Measurements from ENCODE around the gene HIBADH.

DNA sequence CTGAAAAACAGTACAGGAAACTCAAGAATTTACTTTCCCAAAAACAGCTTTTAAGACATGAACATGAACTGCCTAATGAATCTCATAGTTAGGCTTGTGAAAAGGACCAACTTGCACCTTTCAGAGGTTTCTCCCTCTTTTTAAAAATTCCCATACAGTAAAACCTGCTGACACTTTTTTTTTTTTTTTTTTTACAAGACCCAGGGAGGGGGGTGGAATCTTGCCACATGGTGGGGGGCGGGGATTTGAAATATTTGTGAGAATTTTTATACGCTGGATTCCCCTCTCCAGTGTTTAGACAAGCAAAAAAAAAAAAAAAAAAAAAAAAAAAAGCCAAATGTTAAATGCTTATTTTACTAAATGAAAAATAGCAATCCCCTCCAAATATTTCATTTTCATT, 57.4 kb downstream of the HIBADH start:
- TF ChIP-seq RARB (CRISPR knock-in tag; IDR thresholded peaks at IDR 0.05): no peak
- TF ChIP-seq, protein P1, sequence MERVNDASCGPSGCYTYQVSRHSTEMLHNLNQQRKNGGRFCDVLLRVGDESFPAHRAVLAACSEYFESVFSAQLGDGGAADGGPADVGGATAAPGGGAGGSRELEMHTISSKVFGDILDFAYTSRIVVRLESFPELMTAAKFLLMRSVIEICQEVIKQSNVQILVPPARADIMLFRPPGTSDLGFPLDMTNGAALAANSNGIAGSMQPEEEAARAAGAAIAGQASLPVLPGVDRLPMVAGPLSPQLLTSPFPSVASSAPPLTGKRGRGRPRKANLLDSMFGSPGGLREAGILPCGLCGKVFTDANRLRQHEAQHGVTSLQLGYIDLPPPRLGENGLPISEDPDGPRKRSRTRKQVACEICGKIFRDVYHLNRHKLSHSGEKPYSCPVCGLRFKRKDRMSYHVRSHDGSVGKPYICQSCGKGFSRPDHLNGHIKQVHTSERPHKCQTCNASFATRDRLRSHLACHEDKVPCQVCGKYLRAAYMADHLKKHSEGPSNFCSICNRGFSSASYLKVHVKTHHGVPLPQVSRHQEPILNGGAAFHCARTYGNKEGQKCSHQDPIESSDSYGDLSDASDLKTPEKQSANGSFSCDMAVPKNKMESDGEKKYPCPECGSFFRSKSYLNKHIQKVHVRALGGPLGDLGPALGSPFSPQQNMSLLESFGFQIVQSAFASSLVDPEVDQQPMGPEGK (CRISPR knock-in tag; IDR thresholded peaks at IDR 0.05; ENCODE audit: borderline replicate concordance): no peak
- no peak for TF ChIP-seq ZNF565 (CRISPR knock-in tag; conservative IDR thresholded peaks at IDR 0.05; ENCODE audit: low read depth)
- TF ChIP-seq SNAI2 (CRISPR knock-in tag; IDR thresholded peaks at IDR 0.05): no peak
- TF ChIP-seq ZNF8 (CRISPR knock-in tag; IDR thresholded peaks at IDR 0.05): no peak
- TF ChIP-seq ESRRG (CRISPR knock-in tag; IDR thresholded peaks at IDR 0.05): no peak
- TF ChIP-seq, protein P2, sequence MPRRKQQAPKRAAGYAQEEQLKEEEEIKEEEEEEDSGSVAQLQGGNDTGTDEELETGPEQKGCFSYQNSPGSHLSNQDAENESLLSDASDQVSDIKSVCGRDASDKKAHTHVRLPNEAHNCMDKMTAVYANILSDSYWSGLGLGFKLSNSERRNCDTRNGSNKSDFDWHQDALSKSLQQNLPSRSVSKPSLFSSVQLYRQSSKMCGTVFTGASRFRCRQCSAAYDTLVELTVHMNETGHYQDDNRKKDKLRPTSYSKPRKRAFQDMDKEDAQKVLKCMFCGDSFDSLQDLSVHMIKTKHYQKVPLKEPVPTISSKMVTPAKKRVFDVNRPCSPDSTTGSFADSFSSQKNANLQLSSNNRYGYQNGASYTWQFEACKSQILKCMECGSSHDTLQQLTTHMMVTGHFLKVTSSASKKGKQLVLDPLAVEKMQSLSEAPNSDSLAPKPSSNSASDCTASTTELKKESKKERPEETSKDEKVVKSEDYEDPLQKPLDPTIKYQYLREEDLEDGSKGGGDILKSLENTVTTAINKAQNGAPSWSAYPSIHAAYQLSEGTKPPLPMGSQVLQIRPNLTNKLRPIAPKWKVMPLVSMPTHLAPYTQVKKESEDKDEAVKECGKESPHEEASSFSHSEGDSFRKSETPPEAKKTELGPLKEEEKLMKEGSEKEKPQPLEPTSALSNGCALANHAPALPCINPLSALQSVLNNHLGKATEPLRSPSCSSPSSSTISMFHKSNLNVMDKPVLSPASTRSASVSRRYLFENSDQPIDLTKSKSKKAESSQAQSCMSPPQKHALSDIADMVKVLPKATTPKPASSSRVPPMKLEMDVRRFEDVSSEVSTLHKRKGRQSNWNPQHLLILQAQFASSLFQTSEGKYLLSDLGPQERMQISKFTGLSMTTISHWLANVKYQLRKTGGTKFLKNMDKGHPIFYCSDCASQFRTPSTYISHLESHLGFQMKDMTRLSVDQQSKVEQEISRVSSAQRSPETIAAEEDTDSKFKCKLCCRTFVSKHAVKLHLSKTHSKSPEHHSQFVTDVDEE (CRISPR knock-in tag; IDR thresholded peaks at IDR 0.05): no peak
- TF ChIP-seq, protein P3, sequence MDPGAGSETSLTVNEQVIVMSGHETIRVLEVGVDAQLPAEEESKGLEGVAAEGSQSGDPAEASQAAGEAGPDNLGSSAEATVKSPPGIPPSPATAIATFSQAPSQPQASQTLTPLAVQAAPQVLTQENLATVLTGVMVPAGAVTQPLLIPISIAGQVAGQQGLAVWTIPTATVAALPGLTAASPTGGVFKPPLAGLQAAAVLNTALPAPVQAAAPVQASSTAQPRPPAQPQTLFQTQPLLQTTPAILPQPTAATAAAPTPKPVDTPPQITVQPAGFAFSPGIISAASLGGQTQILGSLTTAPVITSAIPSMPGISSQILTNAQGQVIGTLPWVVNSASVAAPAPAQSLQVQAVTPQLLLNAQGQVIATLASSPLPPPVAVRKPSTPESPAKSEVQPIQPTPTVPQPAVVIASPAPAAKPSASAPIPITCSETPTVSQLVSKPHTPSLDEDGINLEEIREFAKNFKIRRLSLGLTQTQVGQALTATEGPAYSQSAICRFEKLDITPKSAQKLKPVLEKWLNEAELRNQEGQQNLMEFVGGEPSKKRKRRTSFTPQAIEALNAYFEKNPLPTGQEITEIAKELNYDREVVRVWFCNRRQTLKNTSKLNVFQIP (CRISPR knock-in tag; IDR thresholded peaks at IDR 0.05; ENCODE audit: borderline replicate concordance, low read depth): no peak
- no peak for TF ChIP-seq ZFP30 (CRISPR knock-in tag; IDR thresholded peaks at IDR 0.05)
- TF ChIP-seq ARNTL (CRISPR knock-in tag; IDR thresholded peaks at IDR 0.05; ENCODE audit: borderline replicate concordance, low read depth): no peak
- TF ChIP-seq PPARA (CRISPR knock-in tag; IDR thresholded peaks at IDR 0.05; ENCODE audit: borderline replicate concordance): no peak
- TF ChIP-seq, protein P4, sequence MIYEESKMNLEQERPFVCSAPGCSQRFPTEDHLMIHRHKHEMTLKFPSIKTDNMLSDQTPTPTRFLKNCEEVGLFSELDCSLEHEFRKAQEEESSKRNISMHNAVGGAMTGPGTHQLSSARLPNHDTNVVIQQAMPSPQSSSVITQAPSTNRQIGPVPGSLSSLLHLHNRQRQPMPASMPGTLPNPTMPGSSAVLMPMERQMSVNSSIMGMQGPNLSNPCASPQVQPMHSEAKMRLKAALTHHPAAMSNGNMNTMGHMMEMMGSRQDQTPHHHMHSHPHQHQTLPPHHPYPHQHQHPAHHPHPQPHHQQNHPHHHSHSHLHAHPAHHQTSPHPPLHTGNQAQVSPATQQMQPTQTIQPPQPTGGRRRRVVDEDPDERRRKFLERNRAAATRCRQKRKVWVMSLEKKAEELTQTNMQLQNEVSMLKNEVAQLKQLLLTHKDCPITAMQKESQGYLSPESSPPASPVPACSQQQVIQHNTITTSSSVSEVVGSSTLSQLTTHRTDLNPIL (CRISPR knock-in tag; IDR thresholded peaks at IDR 0.05; ENCODE audit: low read depth): no peak

Data from SK-N-SH treated with all-trans-retinoic acid at 6 μM for 48 hours (cell line).